AG20443 (cell line): ENCODE data around the gene PHF13.
A peak's percentile ranks its signal among the peaks of the same experiment; 100 is the strongest.
"Not testable (repeated sequence)": the region's sequence is repeated elsewhere in the genome, so short reads cannot be mapped to it uniquely, and the experiment has no call there.

Experiments used
- DNase-seq: peaks from one replicate; pipeline ENCODE4 v3.0.0; 2012; ENCODE audit warnings: low spot score, mixed read lengths

The PHF13 gene

GRCh38 chr1:6631058-6631457 lies 17.5 kb downstream of the PHF13 start:
- no peak for DNase-seq

GRCh38 chr1:6632588-6633514 lies 19.3 kb downstream of the PHF13 start:
- no peak for DNase-seq

GRCh38 chr1:6634371-6635052 lies 21.0 kb downstream of the PHF13 start:
- peak; percentile 63 for DNase-seq

- no peak for DNase-seq
Observed at GRCh38 chr1:6635161-6635909, 21.8 kb downstream of the PHF13 start.

- no peak for DNase-seq
Observed at GRCh38 chr1:6635910-6636760, 22.6 kb downstream of the PHF13 start.

GRCh38 chr1:6636778-6637177 lies 23.2 kb downstream of the PHF13 start:
- DNase-seq = not testable (repeated sequence)

GRCh38 chr1:6637770-6638169 lies 24.2 kb downstream of the PHF13 start:
- DNase-seq = no peak

GRCh38 chr1:6638226-6638625 lies 24.7 kb downstream of the PHF13 start:
- DNase-seq = peak; percentile 88

GRCh38 chr1:6640867-6641266 lies 27.3 kb downstream of the PHF13 start:
- DNase-seq = not testable (repeated sequence)

- no peak for DNase-seq
Observed at GRCh38 chr1:6645018-6645417, 31.5 kb downstream of the PHF13 start.

GRCh38 chr1:6646499-6647148 lies 33.1 kb downstream of the PHF13 start:
- peak; percentile 80 for DNase-seq

GRCh38 chr1:6648556-6648955 lies 35.0 kb downstream of the PHF13 start:
- DNase-seq = no peak

GRCh38 chr1:6651909-6652308 lies 38.4 kb downstream of the PHF13 start:
- DNase-seq = no peak

GRCh38 chr1:6652986-6653385 lies 39.5 kb downstream of the PHF13 start:
- no peak for DNase-seq

- no peak for DNase-seq
Observed at GRCh38 chr1:6653436-6654290, 40.1 kb downstream of the PHF13 start.

- DNase-seq = no peak
Observed at GRCh38 chr1:6657138-6657537, 43.6 kb downstream of the PHF13 start.

GRCh38 chr1:6658359-6659060 lies 45.0 kb downstream of the PHF13 start:
- no peak for DNase-seq

- no peak for DNase-seq
Observed at GRCh38 chr1:6660415-6661049, 47.0 kb downstream of the PHF13 start.

- not testable (repeated sequence) for DNase-seq
Observed at GRCh38 chr1:6662468-6662867, 48.9 kb downstream of the PHF13 start.
